GM10266 (cell line): ENCODE data around the gene NLRP5.
A peak's percentile ranks its signal among the peaks of the same experiment; 100 is the strongest.
"Not testable (repeated sequence)": the region's sequence is repeated elsewhere in the genome, so short reads cannot be mapped to it uniquely, and the experiment has no call there.

Experiments
- DNase-seq: peaks from one replicate; pipeline ENCODE4 v3.0.0; 2012; ENCODE audit errors: extremely low spot score
- TF ChIP-seq, protein P1 (sequence below): IDR thresholded peaks from 2 replicates; pipeline ENCODE4 v1.5.1; 2012; ENCODE audit warnings: mild to moderate bottlenecking, low read depth; ENCODE audit not compliant: control insufficient read depth, insufficient read depth; ENCODE audit errors: missing control alignments

The NLRP5 gene

DNA sequence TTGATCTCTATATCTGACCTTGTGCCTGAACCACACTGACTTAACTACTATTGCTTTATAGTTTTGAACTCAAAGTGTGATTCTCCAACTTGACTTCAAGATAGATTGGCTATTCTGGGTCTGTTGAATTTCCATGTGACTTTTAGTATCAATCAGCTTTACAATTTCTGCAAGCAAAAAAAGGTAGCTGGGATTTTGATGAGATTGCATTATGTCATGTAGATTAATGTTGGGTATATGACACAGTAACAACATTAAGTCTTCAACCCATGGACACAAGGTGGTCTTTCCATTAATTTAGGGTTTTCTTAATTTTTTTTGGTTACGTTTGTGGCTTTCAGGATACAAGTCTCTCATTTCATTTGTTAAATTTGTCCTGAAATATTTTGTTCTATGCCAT is 28.2 kb downstream of the NLRP5 start:
- TF ChIP-seq, protein P1, sequence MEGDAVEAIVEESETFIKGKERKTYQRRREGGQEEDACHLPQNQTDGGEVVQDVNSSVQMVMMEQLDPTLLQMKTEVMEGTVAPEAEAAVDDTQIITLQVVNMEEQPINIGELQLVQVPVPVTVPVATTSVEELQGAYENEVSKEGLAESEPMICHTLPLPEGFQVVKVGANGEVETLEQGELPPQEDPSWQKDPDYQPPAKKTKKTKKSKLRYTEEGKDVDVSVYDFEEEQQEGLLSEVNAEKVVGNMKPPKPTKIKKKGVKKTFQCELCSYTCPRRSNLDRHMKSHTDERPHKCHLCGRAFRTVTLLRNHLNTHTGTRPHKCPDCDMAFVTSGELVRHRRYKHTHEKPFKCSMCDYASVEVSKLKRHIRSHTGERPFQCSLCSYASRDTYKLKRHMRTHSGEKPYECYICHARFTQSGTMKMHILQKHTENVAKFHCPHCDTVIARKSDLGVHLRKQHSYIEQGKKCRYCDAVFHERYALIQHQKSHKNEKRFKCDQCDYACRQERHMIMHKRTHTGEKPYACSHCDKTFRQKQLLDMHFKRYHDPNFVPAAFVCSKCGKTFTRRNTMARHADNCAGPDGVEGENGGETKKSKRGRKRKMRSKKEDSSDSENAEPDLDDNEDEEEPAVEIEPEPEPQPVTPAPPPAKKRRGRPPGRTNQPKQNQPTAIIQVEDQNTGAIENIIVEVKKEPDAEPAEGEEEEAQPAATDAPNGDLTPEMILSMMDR, result no peak
- DNase-seq, result no peak

- DNase-seq, result no peak
Observed at GRCh38 chr19:56015756-56016155, 29.2 kb downstream of the NLRP5 start.

GRCh38 chr19:56019325-56019724 is 32.8 kb downstream of the NLRP5 start:
- DNase-seq, result not testable (repeated sequence)

More at GRCh38 chr19:56015756-56016155, 29.2 kb downstream of the NLRP5 start:
- TF ChIP-seq, protein P1, result no peak

- DNase-seq, result not testable (repeated sequence)
Observed at GRCh38 chr19:56020355-56020975, 33.9 kb downstream of the NLRP5 start.

- TF ChIP-seq, protein P1, result no peak
- no peak for DNase-seq
Observed at GRCh38 chr19:56026769-56027168, 40.2 kb downstream of the NLRP5 start.

- no peak for DNase-seq
- TF ChIP-seq, protein P1, result no peak
Observed at GRCh38 chr19:56053596-56053995, 67.0 kb downstream of the NLRP5 start.

GRCh38 chr19:56066152-56067023 is 79.8 kb downstream of the NLRP5 start:
- DNase-seq, result peak; percentile 76
- TF ChIP-seq, protein P1, result peak; percentile 89

- DNase-seq, result no peak
- TF ChIP-seq, protein P1, result no peak
Observed at GRCh38 chr19:56069642-56070041, 83.1 kb downstream of the NLRP5 start.
